ENCODE data around the gene RYR1. TPM values are rescaled to one million over a fixed set of nuclear protein-coding genes. Genes with fewer than 3 reads are reported as not detected.

The RYR1 gene
- total and polyA plus RNA-seq, 2 donors (not counting 1 experiment from before 2014, with no cell fraction given) = 0.43 to 3.8 TPM

- Histone ChIP-seq H3K4me2 (replicated peaks; ENCODE audit: low read depth, low read length, poor library complexity, severe bottlenecking) (no peak overlapping the region), H3K9ac (ENCODE audit: low read length) (no peak overlapping the region), H3K9me3 (ENCODE audit: control extremely low read depth in 1 of 3, control insufficient read depth in 2 of 3, insufficient read depth in 1 of 3, low read length in 2 of 3) (peaks cover 0 to 3% (median 0%) of the 10 kb centered on the region in 3 donors), H2AFZ (ENCODE audit: insufficient read depth, low read depth, low read length, poor library complexity, severe bottlenecking) (no peak overlapping the region), H3K27me3 (replicated peaks in 1 of 4; ENCODE audit: control extremely low read depth in 1 of 4, control insufficient read depth in 3 of 4, insufficient read depth in 4 of 4, low read length in 3 of 4) (peaks cover 0 to 6% (median 2%) of the 10 kb centered on the region in 4 experiments), H3K4me3 (ENCODE audit: control extremely low read depth in 1 of 5, extremely low read depth in 1 of 5, insufficient read depth in 1 of 5, low read depth in 2 of 5, low read length in 4 of 5) (no peak overlapping the region), H3K79me2 (ENCODE audit: control insufficient read depth, insufficient read depth, low read length) (no peaks in the 10 kb centered on the region), H3K36me3 (replicated peaks in 1 of 2; ENCODE audit: control extremely low read depth in 1 of 2, control insufficient read depth in 1 of 2, extremely low read depth in 1 of 2, insufficient read depth in 2 of 2, low read length in 1 of 2) (no peaks in the 10 kb centered on the region), H3K4me1 (ENCODE audit: control insufficient read depth in 2 of 2, insufficient read depth in 2 of 2, low read length in 2 of 2) (peaks cover 6 to 11% of the 10 kb centered on the region in 2 donors), H3K27ac (ENCODE audit: low read length in 2 of 2) (no peak overlapping the region), H4K20me1 (ENCODE audit: control insufficient read depth, insufficient read depth, low read length, poor library complexity, severe bottlenecking) (no peaks in the 10 kb centered on the region)
- WGBS (ENCODE audit: insufficient coverage) = 93% methylated on average over 3 of the region's 3 CpGs
- Mint-ChIP-seq H3K4me3 (no peak overlapping the region), H3K27me3 (peaks cover 32% of the 10 kb centered on the region), H3K9me3 (ENCODE audit: insufficient read depth) (peaks cover 8% of the 10 kb centered on the region), H3K4me1 (peaks cover 15% of the 10 kb centered on the region), H3K27ac (no peak overlapping the region)
- intact Hi-C loops (cut with micrococcal nuclease) = no loop called here
- CTCF ChIA-PET = no interaction called here
- no peak for TF ChIP-seq CTCF (IDR thresholded peaks at IDR 0.05)
- no peak for TF ChIP-seq EZH2 (IDR thresholded peaks at IDR 0.05; ENCODE audit: borderline replicate concordance, insufficient read depth, low read depth, low read length, poor library complexity, severe bottlenecking)
- ATAC-seq (ENCODE audit: low read depth) (no peak), DNase-seq (no peak)
- POLR2A ChIA-PET = no interaction called here
These were observed 54.6 kb downstream of the RYR1 start for GRCh38 chr19:38488096-38488495.

GRCh38 chr19:38488776-38489481 lies 55.4 kb downstream of the RYR1 start:
- Histone ChIP-seq H4K20me1 (ENCODE audit: control insufficient read depth, insufficient read depth, low read length, poor library complexity, severe bottlenecking) (no peaks in the 10 kb centered on the region), H3K4me2 (replicated peaks; ENCODE audit: low read depth, low read length, poor library complexity, severe bottlenecking) (no peak overlapping the region), H3K4me1 (ENCODE audit: control insufficient read depth in 2 of 2, insufficient read depth in 2 of 2, low read length in 2 of 2) (peaks cover 6 to 11% of the 10 kb centered on the region in 2 donors), H3K9me3 (ENCODE audit: control extremely low read depth in 1 of 3, control insufficient read depth in 2 of 3, insufficient read depth in 1 of 3, low read length in 2 of 3) (peaks cover 0 to 3% (median 0%) of the 10 kb centered on the region in 3 donors), H3K79me2 (ENCODE audit: control insufficient read depth, insufficient read depth, low read length) (no peaks in the 10 kb centered on the region), H3K9ac (ENCODE audit: low read length) (no peak overlapping the region), H3K36me3 (replicated peaks in 1 of 2; ENCODE audit: control extremely low read depth in 1 of 2, control insufficient read depth in 1 of 2, extremely low read depth in 1 of 2, insufficient read depth in 2 of 2, low read length in 1 of 2) (no peaks in the 10 kb centered on the region), H3K27ac (ENCODE audit: low read length in 2 of 2) (no peak overlapping the region), H3K4me3 (ENCODE audit: control extremely low read depth in 1 of 5, extremely low read depth in 1 of 5, insufficient read depth in 1 of 5, low read depth in 2 of 5, low read length in 4 of 5) (no peak overlapping the region), H3K27me3 (replicated peaks in 1 of 4; ENCODE audit: control extremely low read depth in 1 of 4, control insufficient read depth in 3 of 4, insufficient read depth in 4 of 4, low read length in 3 of 4) (peaks cover 0 to 6% (median 2%) of the 10 kb centered on the region in 4 experiments), H2AFZ (ENCODE audit: insufficient read depth, low read depth, low read length, poor library complexity, severe bottlenecking) (no peak overlapping the region)
- CTCF ChIA-PET = no interaction called here
- Mint-ChIP-seq H3K27ac (no peak overlapping the region), H3K27me3 (peaks cover 32% of the 10 kb centered on the region), H3K9me3 (ENCODE audit: insufficient read depth) (peaks cover 8% of the 10 kb centered on the region), H3K4me1 (peaks cover 16% of the 10 kb centered on the region), H3K4me3 (no peak overlapping the region)
- POLR2A ChIA-PET = no interaction called here
- intact Hi-C loops (cut with micrococcal nuclease) = no loop called here
- WGBS (ENCODE audit: insufficient coverage) = 82% methylated on average over 9 of the region's 9 CpGs
- no peak for TF ChIP-seq EZH2 (IDR thresholded peaks at IDR 0.05; ENCODE audit: borderline replicate concordance, insufficient read depth, low read depth, low read length, poor library complexity, severe bottlenecking)
- TF ChIP-seq CTCF (IDR thresholded peaks at IDR 0.05) = no peak
- DNase-seq (no peak), ATAC-seq (ENCODE audit: low read depth) (no peak)

Data from B cell (primary cell).